ENCODE data around the gene LDLRAD1.
"Not testable (repeated sequence)": the region's sequence is repeated elsewhere in the genome, so short reads cannot be mapped to it uniquely, and the experiment has no call there.

Gene LDLRAD1

DNA sequence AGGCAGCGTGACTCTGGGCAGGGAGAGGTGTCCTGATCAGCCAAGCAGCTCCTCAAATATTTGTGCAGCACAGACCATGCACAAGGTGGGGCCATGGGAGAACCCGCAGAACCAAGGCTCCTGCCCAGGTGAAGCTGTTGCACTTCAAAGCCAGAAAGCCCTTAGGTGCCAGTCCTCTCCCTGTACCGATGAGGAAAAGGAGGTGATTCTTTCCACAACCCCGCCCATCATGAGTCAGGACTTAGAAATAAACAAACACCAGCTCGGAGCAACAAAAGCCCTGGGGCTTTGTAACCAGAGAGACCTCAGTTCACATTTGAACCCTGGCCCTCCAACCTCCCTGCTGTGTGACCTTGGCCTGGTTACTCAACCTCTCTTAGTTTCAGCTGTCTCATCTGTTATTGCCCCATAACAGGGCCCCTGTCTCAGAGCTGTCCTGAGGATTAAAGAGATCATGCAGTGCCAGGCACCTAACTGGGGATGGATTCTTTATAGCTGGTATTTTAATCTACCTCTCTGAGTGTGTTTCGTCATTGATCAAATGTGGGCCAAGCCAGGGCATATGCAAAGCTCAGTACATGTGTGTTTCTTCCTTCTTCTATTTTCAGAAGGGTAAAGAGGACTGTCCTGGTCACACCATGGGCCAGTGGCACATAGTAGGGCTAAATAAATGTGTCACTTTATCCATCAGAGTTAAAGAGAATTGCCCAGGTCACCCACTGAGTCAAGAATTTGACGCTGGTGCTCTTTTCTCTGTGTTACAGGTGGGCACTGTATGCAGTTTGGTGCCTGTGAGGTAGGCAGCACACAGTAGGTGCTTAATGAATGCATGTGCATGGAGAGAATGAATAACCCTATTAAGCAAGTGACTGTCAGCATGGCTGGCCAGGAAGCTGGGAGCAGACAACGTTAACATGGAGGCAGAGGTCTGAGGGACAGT lies 1.4 kb downstream of the LDLRAD1 start:
- no peak for DNase-seq

DNA sequence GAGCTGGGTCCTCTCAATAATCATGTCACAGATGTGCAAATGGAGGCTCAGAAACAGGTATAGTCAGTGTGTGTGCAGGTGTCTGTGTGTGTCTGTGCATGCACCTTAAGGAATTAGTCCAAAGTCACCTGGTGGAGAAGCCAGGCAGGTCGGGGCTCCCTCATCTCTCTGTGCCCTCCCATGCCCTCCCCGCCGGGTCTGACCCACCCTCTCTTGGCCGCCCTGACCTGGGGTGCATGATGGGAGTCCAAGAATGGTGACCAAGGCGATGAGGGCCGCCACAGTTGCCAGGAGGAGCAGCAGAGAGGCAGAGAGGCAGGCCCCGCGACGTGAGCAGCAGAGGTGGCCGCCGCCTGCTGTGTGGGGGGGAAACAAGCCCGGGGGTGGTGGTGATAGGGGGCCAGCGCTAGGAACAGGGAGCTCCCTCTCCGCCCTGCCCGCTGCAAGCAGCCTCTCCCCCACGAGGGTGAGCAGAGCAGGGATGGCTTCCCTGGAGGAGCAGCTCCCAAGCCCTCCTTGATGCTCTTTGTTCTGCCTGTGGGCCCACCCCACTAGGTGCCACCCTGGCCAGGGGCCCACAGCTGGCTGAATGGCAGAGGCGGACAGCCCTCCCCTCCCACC lies 3.9 kb downstream of the LDLRAD1 start:
- no peak for DNase-seq

DNA sequence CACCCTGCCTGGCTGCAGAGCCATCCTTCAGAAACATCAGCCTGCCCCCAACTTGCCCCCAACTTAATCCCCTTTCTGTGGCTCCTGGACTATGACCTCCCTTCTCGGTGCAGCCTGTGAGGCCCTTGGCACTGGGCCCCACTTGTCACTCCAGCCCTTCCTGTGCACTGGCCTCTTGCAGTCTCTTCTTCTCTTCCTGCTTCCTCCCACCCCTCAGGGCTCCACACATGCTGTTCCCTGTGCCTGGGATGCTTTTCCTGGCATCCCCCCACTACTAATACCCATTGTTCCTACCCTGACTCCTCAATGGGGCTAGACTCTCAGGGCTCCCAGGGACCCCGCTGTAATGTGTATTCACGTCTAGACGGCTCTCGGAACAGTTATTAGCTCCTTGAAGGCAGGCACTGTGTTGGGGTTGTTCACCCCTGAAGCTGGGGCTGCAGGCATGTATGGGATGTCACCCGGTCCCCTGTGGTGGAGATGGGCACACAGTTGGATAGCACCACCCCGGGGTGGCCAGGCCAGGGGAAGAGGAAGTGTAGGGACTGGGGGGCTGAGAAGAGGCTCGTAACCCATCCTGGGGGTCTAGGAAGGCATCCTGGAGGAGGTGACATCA lies 4.5 kb downstream of the LDLRAD1 start:
- DNase-seq: no peak

DNA sequence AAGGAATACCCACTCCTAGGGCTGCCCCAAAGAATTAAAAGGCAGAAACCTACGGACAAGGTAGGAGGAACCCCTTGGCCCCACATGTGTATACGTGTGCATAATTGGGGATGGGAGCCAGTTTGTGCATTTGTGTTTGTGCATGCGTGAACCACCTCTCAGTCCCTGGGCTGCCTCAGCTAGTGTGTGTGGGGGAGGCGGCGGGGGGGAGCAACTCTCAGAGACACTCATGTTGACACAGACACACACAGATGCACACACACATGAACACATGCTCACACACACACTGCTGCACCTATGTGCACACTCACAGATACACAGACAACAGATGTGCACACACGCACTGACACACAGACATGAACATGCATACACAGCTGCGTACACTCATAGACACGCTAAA lies 5.1 kb downstream of the LDLRAD1 start:
- DNase-seq: no peak

DNA sequence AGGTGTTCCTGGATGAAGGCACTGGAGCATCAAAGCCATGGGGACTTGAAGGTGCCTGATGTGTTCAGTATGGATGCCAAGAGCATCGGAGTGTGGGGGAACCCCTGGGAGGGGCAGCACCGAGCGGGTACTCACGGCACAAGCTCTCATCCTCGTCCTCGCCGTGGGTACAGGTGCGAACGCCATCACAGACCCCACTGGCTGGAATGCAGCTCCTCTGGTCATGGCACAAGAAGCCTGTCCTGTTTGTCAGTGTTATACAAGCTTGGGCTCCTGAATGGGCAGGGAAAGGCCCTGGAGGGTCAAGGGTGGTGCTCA lies 6.0 kb downstream of the LDLRAD1 start:
- DNase-seq: no peak

DNA sequence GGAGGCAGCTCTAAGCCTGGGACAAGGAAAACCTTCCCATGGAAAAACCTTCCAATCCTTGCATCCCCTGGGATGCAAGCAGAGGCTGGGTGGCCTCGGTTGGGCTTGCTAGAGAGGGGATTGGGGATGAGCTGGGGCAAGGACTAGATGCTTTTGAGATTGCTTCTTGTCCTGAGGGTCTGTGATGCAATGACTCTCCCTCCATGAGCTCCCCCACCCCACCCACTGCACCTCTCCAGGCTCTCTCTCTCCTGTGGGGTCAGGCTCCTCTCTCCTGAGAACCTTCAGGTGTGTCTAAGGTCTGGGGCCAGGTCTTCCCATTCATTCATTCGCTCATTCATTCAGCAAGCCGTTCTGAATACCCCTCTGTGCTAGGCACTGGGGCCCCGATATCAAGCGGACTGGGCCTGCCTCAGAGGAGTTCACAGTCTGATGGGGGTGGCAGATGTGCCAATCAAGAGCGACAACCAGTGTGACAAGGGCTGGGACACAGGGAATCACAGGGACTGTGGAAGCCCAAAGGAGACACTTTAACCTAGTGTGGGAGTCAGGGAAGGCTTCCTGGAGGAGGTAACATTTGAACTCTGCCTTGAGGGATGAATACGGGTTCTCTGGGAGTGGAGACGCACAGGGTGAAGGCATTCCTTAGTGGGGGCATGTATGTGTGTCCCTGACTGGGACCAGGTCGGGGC lies 6.5 kb downstream of the LDLRAD1 start:
- no peak for DNase-seq

DNA sequence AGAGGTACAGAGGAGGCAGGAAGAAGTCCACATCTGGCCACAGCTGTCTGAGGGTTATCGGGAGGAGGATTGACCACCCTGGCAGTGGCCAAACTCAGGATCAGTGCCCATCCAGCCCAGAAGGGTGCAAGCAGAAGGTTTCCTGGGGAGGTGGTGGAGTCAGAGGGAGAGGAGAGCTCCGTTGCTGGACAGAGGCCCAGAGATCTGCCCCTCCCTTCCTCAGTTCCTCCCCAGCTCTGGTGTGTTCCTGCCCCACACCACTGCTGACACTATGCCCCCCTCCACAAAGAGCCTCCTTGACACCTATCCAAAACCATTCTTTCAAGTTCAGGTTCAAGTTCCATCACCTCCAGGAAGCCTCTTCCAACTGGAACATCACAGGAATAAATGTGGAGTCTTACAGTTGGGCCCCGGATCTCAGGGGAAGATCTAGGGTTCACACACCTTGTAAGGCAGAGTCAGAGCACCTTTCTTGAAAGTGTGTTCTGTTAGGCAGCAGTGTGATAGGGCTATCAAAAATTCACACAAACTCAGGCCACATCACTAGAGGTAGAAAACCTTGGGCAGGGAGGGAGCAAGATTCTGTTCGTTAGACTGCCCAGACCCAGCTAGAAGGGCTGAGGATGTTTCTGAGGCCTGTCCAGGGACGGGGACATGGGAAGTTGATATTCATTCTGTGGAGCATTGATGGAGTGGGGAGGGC lies 7.4 kb downstream of the LDLRAD1 start:
- no peak for DNase-seq

DNA sequence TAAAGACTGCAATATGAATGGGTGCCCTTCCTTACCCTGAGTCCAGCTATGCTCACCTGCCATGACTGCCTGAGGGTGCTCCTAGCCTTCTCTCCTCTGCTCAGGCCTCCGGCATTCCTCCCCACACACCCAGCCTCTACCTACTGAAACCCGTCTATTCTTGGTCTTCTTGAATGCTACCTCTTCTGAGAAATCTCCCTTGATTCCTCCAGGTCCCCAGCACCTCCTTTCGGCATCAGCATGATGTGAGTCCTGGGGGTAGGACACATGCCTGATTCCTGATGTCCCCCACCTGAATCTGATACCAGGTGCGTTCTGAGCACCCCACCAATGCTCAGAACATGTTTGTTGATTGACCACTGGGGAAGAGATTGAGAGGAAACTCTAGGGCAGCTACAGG lies 8.6 kb downstream of the LDLRAD1 start:
- no peak for DNase-seq

DNA sequence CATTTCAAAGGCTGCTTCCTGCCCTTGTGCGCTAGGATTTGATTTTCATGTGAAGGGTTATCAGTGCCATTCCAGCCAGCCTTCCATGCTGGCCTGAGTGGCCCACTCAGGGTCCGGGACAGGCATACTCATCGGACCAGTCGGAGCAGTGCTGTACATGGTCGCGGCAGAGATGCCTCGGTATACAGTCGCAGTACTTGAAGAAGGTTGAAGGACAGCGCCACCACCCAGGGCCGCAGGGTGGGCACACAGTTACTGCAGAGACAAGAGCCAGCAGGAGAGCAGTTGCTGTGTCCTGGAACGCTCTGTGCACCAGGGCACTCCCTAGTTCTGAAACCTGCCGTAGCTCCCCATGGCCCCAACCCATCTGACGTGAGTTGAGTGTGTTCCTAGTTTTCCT lies 9.1 kb downstream of the LDLRAD1 start:
- no peak for DNase-seq

DNA sequence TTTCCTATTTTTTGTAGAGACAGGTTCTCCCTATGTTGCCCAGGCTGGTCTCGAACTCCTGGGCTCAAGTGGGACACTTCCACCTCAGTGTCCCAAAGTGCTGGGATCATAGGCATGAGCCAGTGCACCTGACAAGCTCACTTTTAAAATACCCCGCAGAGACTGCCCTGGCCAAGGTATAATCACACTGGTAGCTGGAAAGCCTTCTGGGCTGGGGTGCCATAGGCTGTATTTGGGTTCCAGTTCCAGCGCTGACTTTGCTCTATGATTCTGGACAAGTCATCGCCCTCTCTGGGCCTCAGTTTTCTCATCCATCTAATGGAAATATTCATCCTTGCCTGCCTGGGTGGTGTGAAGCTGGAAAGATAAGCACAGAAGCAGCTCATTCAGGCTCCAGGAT lies 10.4 kb downstream of the LDLRAD1 start:
- no peak for DNase-seq

DNA sequence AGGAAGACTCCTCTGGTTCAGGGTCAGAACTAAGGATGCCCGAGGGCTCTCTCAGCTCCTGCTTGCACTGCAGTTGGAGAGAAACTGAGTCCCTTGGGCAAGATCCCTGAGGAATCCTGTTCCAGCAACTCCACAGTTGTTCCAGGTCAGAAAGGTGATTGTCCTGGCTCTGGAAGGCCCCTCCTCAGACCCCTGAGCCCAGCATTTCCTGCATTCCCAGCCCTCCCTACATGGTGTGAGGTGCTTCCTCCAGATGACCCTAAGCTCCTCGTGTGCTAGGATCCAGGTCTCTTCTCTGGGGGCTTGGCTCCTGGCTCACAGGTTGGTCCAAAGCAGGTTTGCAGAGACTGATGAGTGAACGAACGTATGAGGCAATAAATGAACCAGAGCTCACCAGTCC lies 11.5 kb downstream of the LDLRAD1 start:
- no peak for DNase-seq

DNA sequence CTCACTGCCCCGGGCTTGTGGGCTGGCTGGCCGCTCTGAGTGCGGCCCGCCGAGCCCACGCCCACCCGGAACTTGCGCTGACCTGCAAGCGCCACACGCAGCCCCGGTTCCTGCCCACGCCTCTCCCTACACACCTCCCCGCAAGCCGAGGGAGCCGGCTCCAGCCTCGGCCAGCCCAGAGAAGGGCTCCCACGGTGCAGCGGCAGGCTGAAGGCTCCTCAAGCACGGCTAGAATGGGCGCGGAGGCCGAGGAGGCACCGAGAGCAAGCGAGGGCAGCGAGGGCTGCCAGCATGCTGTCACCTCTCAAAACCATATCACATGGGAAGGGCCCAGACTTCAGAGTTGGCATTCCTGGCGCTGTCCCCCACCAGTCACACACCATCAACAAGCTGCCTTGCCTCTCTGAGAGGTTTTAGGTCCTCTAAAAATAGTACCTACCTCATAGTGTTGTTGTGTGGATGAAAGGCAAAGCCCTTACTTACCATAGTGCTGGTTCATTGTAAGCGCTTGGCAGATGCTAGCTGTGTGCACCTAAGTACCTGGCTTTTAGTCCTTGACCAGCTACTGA lies 13.4 kb downstream of the LDLRAD1 start:
- DNase-seq: no peak

DNA sequence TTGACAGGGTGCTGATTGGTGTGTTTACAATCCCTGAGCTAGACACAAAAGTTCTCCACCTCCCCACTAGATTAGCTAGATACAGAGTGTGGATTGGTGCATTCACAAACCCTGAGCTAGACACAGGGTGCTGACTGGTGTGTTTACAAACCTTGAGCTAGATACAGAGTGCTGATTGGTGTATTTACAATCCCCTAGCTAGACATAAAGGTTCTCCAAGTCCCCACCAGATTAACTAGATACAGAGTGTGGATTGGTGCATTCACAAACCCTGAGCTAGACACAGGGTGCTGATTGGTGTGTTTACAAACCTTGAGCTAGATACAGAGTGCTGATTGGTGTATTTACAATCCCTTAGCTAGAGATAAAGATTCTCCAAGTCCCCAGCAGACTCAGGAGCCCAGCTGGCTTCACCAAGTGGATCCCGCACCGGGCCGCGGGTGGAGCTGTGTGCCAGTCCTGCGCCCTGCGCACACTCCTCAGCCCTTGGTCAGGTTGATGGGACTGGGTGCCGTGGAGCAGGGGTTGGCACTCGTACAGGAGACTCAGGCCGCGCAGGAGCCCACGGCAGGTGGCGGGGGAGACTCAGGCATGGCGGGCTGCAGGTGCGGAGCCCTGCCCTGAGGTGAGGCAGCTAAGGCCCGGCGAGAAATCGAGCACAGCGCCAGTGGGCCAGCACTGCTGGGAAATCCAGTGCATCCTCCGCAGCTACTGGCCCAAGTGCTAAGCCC lies 14.1 kb downstream of the LDLRAD1 start:
- not testable (repeated sequence) for DNase-seq

DNA sequence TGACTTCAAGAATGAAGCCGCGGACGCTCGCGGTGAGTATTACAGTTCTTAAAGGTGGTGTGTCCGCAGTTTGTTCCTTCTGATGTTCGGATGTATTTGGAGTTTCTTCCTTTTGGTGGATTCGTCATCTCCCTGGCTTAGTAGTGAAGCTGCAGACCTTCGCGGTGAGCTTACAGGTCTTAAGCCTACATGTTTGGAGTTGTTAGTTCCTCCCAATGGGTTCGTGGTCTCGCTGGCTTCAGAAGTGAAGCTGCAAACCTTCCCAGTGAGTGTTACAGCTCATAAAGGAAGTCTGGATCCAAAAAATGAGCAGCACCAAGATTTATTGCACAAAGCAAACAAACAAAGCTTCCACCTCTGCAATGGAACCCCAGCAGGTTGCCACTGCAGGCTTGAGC lies 14.7 kb downstream of the LDLRAD1 start:
- no peak for DNase-seq

DNA sequence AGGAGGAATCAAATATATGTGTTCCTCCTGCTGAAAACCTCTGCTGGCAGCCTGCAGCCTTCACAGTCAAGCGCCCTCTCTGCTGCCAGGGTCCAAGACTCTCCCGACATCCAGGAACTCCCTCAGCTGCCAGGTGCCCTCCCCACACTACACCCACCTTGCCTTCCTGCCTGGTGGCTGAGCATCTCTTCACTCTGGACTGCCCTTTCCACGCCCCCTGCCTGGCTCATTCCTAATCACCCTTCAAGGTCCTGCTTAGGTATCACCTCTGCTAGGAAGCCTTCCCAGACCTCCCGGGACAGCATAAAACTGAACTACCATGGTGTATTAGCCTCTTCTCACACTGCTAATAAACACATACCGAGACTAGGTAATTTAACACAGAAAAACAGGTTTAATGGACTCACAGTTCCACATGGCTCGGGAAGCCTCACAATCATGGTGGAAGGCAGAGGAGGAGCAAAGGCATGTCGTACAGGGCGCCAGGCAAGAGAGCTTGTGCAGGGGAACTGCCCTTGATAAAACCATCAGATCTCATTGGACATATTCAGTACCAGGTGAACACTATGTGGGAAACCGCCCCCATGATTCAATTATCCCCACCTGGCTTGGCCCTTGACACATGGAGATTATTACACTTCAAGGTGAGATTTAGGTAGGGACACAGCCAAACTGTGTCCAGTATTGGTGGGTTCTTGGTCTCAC lies 15.3 kb downstream of the LDLRAD1 start:
- no peak for DNase-seq

DNA sequence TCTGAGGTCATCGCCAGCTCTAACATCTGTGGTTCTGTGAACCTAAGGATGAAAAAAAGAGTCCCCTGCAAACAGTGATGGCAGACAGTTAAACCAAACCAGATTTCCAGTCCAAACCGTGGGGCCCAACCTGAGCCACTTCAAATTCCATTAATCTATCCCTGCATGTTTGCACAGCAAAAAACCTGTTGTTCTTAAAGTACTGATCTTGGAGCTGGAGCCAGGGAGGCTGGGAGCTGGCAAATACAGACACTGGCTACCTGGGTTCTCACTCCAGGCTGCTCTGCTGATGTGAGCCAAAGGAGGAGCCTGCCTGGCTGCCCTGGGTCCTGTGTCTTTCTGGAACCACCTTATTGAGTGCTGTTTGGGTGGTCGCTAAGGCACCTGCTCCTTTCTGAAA lies 16.4 kb downstream of the LDLRAD1 start:
- peak; percentile 16 for DNase-seq

DNA sequence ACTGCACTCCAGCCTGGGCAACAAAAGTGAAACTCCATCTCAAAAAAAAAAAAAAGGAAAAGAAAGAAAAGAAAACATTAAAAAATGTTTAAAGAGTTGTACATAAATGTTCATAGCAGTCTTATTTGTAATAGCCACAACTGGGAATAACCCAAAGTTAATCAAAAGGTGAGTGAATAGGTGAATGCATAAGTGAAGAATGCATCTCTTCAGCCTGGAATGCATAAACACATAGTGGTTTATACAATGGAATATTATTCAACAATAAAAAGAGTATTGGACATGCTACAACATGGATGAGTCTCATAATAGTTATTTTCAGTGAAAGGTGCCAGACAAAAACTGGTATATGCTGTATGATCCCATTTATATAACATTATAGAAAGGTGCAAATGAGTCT lies 18.1 kb downstream of the LDLRAD1 start:
- DNase-seq: no peak

DNA sequence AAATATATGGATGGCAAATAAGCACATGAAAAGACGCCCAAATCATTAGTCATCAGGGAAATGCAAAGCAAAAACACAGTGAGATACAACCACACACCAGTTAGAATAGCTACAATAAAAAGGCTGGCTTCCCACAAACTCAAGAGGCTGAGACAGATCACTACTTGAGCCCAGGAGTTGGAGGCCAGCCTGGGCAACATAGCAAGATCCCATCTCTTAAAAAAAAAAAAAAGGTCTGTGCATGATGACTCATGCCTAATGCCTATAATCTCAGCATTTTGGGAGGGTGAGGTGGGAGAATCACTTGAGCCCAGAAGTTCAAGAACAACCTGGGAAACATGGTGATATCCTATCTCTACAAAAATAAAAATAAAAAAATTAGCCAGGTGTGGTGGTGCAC lies 19.8 kb downstream of the LDLRAD1 start:
- DNase-seq: no peak

DNA sequence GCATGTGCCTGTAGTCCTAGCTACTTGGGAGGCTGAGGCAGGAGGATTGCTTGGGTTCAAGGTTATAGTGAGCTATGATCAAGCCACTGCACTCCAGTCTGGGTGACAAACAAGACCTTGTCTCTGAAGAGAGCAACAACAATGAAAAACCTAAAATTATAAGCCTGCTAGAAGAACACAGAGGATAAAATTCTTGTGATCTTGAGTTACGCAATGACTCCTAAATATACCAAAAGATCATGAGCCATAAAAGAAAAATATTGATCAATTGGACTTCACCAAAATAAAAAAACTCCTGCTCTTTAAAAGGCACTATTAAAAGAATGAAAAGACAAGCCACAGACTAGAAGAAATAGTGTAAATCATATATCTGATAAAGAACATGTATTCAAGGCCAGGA lies 22.3 kb downstream of the LDLRAD1 start:
- no peak for DNase-seq

DNA sequence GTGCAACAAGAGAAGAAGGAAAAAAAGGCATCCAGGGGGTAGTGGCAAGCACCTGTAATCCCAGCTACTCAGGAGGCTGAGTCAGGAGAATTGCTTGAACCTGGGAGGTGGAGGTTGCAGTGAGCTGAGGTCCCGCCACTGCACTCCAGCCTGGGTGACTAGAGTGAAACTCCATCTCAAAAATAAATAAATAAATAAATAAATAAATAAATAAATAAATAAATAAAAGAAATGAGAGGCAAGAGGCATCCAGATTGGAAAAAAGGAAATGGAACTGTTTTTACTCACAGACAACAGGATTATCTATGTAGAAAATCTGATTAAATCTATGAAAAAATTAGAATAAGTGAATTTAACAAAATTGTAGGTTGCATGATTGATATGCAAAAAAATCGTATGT lies 23.5 kb downstream of the LDLRAD1 start:
- DNase-seq: not testable (repeated sequence)

Measured in NCI-H187 treated with DMSO at 0.1 percent for 48 hours (cell line).